Measurements from ENCODE around the gene BAAT.
"Not testable (repeated sequence)": the region's sequence is repeated elsewhere in the genome, so short reads cannot be mapped to it uniquely, and the experiment has no call there.

- TF ChIP-seq EZH2phosphoT487 (conservative IDR thresholded peaks at IDR 0.05; ENCODE audit: low read length); CTCF (IDR thresholded peaks at IDR 0.05; ENCODE audit: insufficient read depth, low read length, poor library complexity, severe bottlenecking): not testable (repeated sequence)
Observed at GRCh38 chr9:101327422-101327909, 57.3 kb downstream of the BAAT start.

Data from SU-DHL-6 (cell line).